Astrocyte (in vitro differentiated cells and primary cell): Measurements from ENCODE around the gene BANP. TPM values are rescaled to one million over a fixed set of nuclear protein-coding genes. Genes with fewer than 3 reads are reported as not detected.

Source experiments
- DNase-seq: peaks from one replicate; pipeline ENCODE4 v3.0.0-alpha.2; 2010; ENCODE audit warnings: low read depth
- FAIRE-seq: peaks from 2 replicates; lab custom pipeline; 2011; peaks lifted over from hg19 to GRCh38; lab: Jason Lieb, UNC
- H2AFZ ChIP-seq: 2 replicates; pipeline ENCODE4 v1.6.0; 2012; ENCODE audit warnings: low read depth, low read length, inconsistent platforms
- H3K27ac ChIP-seq: 2 replicates; pipeline ENCODE4 v1.5.1; 2011; ENCODE audit warnings: low read depth, low read length, inconsistent platforms
- H3K27me3 ChIP-seq: 2 replicates; pipeline ENCODE4 v1.6.0; 2011; ENCODE audit warnings: low read length, inconsistent platforms; ENCODE audit not compliant: insufficient read depth
- H3K36me3 ChIP-seq: 2 replicates; pipeline ENCODE4 v1.5.1; 2011; ENCODE audit warnings: low read length, inconsistent platforms; ENCODE audit not compliant: insufficient read depth
- H3K4me1 ChIP-seq: 2 replicates; pipeline ENCODE4 v1.5.1; 2011; ENCODE audit warnings: low read length, inconsistent platforms; ENCODE audit not compliant: insufficient read depth
- H3K4me2 ChIP-seq: 2 replicates; pipeline ENCODE4 v1.6.0; 2012; ENCODE audit warnings: low read length, inconsistent platforms
- H3K4me3 ChIP-seq: 2 replicates; pipeline ENCODE4 v1.5.1; 2011; ENCODE audit warnings: low read depth, mild to moderate bottlenecking, low read length, inconsistent platforms; ENCODE audit not compliant: insufficient read depth
- H3K79me2 ChIP-seq: 2 replicates; pipeline ENCODE4 v1.6.0; 2012; ENCODE audit warnings: mild to moderate bottlenecking, low read length, inconsistent platforms; ENCODE audit not compliant: insufficient read depth
- H3K9ac ChIP-seq: 2 replicates; pipeline ENCODE4 v1.6.0; 2012; ENCODE audit warnings: mild to moderate bottlenecking, low read length, inconsistent platforms
- H3K9me3 ChIP-seq: 2 replicates; pipeline ENCODE4 v1.5.1; 2012; ENCODE audit warnings: low read depth, mild to moderate bottlenecking, low read length, inconsistent platforms; ENCODE audit not compliant: insufficient read depth
- H4K20me1 ChIP-seq: 2 replicates; pipeline ENCODE4 v1.6.0; 2012; ENCODE audit warnings: low read length, inconsistent platforms; ENCODE audit not compliant: insufficient read depth
- H3K27ac Mint-ChIP-seq: one replicate; pipeline ENCODE4 v1.8.0; 2021; ENCODE audit warnings: mild to moderate bottlenecking, mixed read lengths; ENCODE audit not compliant: unreplicated experiment
- H3K27me3 Mint-ChIP-seq: one replicate; pipeline ENCODE4 v1.8.0; 2021; ENCODE audit warnings: low read depth, mixed read lengths; ENCODE audit not compliant: unreplicated experiment
- H3K36me3 Mint-ChIP-seq: one replicate; pipeline ENCODE4 v1.8.0; 2021; ENCODE audit warnings: low read depth, mixed read lengths; ENCODE audit not compliant: unreplicated experiment
- H3K4me1 Mint-ChIP-seq: one replicate; pipeline ENCODE4 v1.8.0; 2021; ENCODE audit warnings: low read depth, mixed read lengths; ENCODE audit not compliant: unreplicated experiment
- H3K4me3 Mint-ChIP-seq: one replicate; pipeline ENCODE4 v1.8.0; 2021; ENCODE audit warnings: mild to moderate bottlenecking, moderate library complexity, mixed read lengths; ENCODE audit not compliant: unreplicated experiment
- H3K9me3 Mint-ChIP-seq: one replicate; pipeline ENCODE4 v1.8.0; 2021; ENCODE audit warnings: mild to moderate bottlenecking, mixed read lengths; ENCODE audit not compliant: unreplicated experiment
- EZH2 ChIP-seq: IDR thresholded peaks from 2 replicates; pipeline ENCODE4 v1.6.1; 2012; ENCODE audit warnings: mild to moderate bottlenecking, low read length, inconsistent platforms; ENCODE audit not compliant: insufficient read depth
- total RNA-seq: library from RNA; stranded (reverse); gene quantifications from 2 replicates; pipeline ENCODE4 v1.2.1, GENCODE V29; 2021
- TF ChIP-seq, protein P1 (sequence below): IDR thresholded peaks from 2 replicates; pipeline ENCODE4 v1.5.1; 2011; ENCODE audit warnings: low read depth, mild to moderate bottlenecking, inconsistent platforms, low read length, moderate library complexity; ENCODE audit not compliant: insufficient read depth

The BANP gene
- total RNA-seq, 1 donor from 2014 or later, result 28.9 TPM

DNA sequence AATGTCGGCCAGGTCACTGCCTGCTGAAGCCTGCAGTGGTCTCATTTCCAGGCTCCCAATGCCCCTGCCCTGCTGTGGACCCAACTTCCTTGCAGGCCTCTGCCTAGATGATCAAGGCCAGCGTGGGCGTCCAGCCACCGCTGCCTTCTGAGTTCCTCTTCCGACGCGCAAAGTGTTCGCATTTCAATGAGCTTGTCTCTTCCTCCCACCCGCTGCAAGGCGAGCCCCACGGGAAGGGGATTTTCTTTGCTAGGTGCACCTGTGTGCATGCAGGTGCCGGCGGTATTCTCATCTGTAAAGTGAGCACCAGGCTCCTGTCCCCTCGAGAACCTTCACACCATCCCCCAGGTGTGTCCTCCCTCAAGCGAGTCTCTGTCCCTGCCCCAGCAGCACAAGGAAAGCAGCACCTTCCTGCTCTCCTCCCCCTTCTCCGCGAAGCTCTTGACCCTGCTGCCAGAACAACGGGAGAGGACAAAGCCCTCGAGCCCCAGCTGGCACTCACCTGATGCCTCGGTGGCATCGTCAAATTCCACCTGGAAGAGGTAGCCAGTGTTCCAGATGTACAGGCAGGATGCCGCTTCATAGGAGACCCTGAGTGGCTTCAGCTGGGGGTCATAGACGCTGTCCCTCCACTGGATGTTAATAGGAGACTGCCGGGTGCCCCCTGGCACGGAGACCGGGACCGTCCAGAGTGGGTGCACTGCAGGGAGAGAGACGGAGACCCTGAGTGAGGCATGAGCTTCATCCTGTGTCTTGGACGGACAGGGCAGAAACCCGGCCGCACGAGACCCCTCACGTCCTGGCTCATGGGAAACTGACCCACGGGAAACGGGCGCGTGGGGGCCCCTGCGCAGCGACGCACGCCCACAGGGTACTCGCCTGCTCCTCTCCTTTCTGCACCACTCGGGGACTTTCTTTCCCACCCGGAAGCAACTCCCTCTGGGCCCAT is 24.7 kb upstream of the BANP start:
- Histone ChIP-seq H2AFZ (no peak overlapping the region), H4K20me1 (no peaks in the 10 kb centered on the region), H3K27me3 (peaks cover 9% of the 10 kb centered on the region), H3K4me3 (no peak overlapping the region), H3K9me3 (no peaks in the 10 kb centered on the region), H3K4me2 (no peak overlapping the region), H3K4me1 (peaks cover 5% of the 10 kb centered on the region), H3K79me2 (no peaks in the 10 kb centered on the region), H3K36me3 (no peaks in the 10 kb centered on the region), H3K9ac (no peak overlapping the region), H3K27ac (no peak overlapping the region)
- TF ChIP-seq EZH2, result no peak
- TF ChIP-seq, protein P1, sequence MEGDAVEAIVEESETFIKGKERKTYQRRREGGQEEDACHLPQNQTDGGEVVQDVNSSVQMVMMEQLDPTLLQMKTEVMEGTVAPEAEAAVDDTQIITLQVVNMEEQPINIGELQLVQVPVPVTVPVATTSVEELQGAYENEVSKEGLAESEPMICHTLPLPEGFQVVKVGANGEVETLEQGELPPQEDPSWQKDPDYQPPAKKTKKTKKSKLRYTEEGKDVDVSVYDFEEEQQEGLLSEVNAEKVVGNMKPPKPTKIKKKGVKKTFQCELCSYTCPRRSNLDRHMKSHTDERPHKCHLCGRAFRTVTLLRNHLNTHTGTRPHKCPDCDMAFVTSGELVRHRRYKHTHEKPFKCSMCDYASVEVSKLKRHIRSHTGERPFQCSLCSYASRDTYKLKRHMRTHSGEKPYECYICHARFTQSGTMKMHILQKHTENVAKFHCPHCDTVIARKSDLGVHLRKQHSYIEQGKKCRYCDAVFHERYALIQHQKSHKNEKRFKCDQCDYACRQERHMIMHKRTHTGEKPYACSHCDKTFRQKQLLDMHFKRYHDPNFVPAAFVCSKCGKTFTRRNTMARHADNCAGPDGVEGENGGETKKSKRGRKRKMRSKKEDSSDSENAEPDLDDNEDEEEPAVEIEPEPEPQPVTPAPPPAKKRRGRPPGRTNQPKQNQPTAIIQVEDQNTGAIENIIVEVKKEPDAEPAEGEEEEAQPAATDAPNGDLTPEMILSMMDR, result no peak
- Mint-ChIP-seq H3K9me3 (no peaks in the 10 kb centered on the region), H3K27ac (no peak overlapping the region), H3K4me1 (peaks cover 4% of the 10 kb centered on the region), H3K36me3 (no peaks in the 10 kb centered on the region), H3K4me3 (no peak overlapping the region), H3K27me3 (peaks cover 21% of the 10 kb centered on the region)
- FAIRE-seq, result no peak
- DNase-seq, result no peak

- no peaks in the 10 kb centered on the region for H3K36me3 Mint-ChIP-seq
- peaks cover 11% of the 10 kb centered on the region for H3K4me1 ChIP-seq
- no peaks in the 10 kb centered on the region for H3K9me3 ChIP-seq
- H2AFZ ChIP-seq, result no peak overlapping the region
- H3K27me3 ChIP-seq, result peaks cover 9% of the 10 kb centered on the region
- no peak overlapping the region for H3K4me2 ChIP-seq
- TF ChIP-seq, protein P1, result no peak
- no peak for TF ChIP-seq EZH2
- DNase-seq, result no peak
- peaks cover 21% of the 10 kb centered on the region for H3K27me3 Mint-ChIP-seq
- H3K4me1 Mint-ChIP-seq, result peaks cover 4% of the 10 kb centered on the region
- H4K20me1 ChIP-seq, result no peaks in the 10 kb centered on the region
- no peak overlapping the region for H3K9ac ChIP-seq
- H3K27ac ChIP-seq, result no peak overlapping the region
- no peak overlapping the region for H3K27ac Mint-ChIP-seq
- H3K9me3 Mint-ChIP-seq, result no peaks in the 10 kb centered on the region
- no peak overlapping the region for H3K4me3 Mint-ChIP-seq
- no peak overlapping the region for H3K4me3 ChIP-seq
- no peaks in the 10 kb centered on the region for H3K36me3 ChIP-seq
- H3K79me2 ChIP-seq, result no peaks in the 10 kb centered on the region
- no peak for FAIRE-seq
Observed at GRCh38 chr16:87927195-87927562, 24.1 kb upstream of the BANP start.

GRCh38 chr16:87929986-87930385 is 21.2 kb upstream of the BANP start:
- H2AFZ ChIP-seq, result no peak overlapping the region
- TF ChIP-seq, protein P1, result no peak
- no peak for TF ChIP-seq EZH2
- no peaks in the 10 kb centered on the region for H3K36me3 ChIP-seq
- H3K4me3 ChIP-seq, result no peak overlapping the region
- Mint-ChIP-seq H3K4me3 (no peak overlapping the region), H3K27me3 (peaks cover 7% of the 10 kb centered on the region), H3K27ac (peak overlapping the region; percentile 86), H3K4me1 (peaks cover 4% of the 10 kb centered on the region), H3K9me3 (peaks cover 3% of the 10 kb centered on the region), H3K36me3 (no peaks in the 10 kb centered on the region)
- peaks cover 5% of the 10 kb centered on the region for H3K27me3 ChIP-seq
- no peak for DNase-seq
- no peaks in the 10 kb centered on the region for H3K79me2 ChIP-seq
- H3K4me1 ChIP-seq, result peaks cover 12% of the 10 kb centered on the region
- H3K27ac ChIP-seq, result peak overlapping the region; percentile 7
- H4K20me1 ChIP-seq, result no peaks in the 10 kb centered on the region
- H3K9me3 ChIP-seq, result no peaks in the 10 kb centered on the region
- no peak overlapping the region for H3K4me2 ChIP-seq
- peak overlapping the region; percentile 56 for H3K9ac ChIP-seq
- FAIRE-seq, result no peak
